B cell (primary cell): ENCODE data around the gene ADGRD1. TPM values are rescaled to one million over a fixed set of nuclear protein-coding genes. Genes with fewer than 3 reads are reported as not detected.

Source experiments
- ATAC-seq: fragments of 200-7000 bp; cut with Tn5 transposase; one replicate; pipeline ENCODE4 v1.10.0; 2021; ENCODE audit warnings: low read depth, mild to moderate bottlenecking, moderate number of reproducible peaks, moderate library complexity
- CTCF ChIA-PET: fragments of 350-600 bp; sonication (Branson Sonifier 250); formaldehyde crosslinking; loops from one replicate; lab custom pipeline; 2021; ENCODE audit warnings: antibody characterized with exemption, inconsistent platforms; lab: Charles Lee
- POLR2A ChIA-PET: fragments of 350-600 bp; sonication (Branson Sonifier 250); formaldehyde crosslinking; loops from one replicate; lab custom pipeline; 2021; ENCODE audit warnings: antibody characterized with exemption; lab: Charles Lee
- DNase-seq: peaks from one replicate; pipeline ENCODE4 v3.0.0; 2013
- H2AFZ ChIP-seq: 2 replicates; pipeline ENCODE4 v1.6.1; 2012; ENCODE audit warnings: mild to moderate bottlenecking, low read depth, low read length; ENCODE audit not compliant: insufficient read depth, poor library complexity, severe bottlenecking
- H3K27ac ChIP-seq, 2 donors: 1 replicate in 1 of 2; 2 replicates in 1 of 2; pipeline ENCODE4 v1.5.1; 2012 to 2013; ENCODE audit warnings: low read length in 2 of 2, mild to moderate bottlenecking in 2 of 2, moderate library complexity in 1 of 2
- H3K27me3 ChIP-seq, 4 experiments: fragments of 200-600 bp in 1 of 4; sonication (generic) in 1 of 4; replicated peaks in 1 of 4; 1 replicate in 2 of 4; 2 replicates in 2 of 4; pipeline versions ENCODE4 v1.6.1 to v1.7.0; 2013 to 2016; ENCODE audit warnings: low read length in 3 of 4, mild to moderate bottlenecking in 2 of 4, mixed read lengths in 1 of 4, moderate library complexity in 1 of 4; ENCODE audit not compliant: insufficient read depth in 4 of 4, control insufficient read depth in 3 of 4; ENCODE audit errors: control extremely low read depth in 1 of 4
- H3K36me3 ChIP-seq, 2 experiments: replicated peaks in 1 of 2; 1 replicate in 1 of 2; 2 replicates in 1 of 2; pipeline versions ENCODE4 v1.6.1 to v1.7.1; 2013; ENCODE audit warnings: low read length in 1 of 2; ENCODE audit not compliant: insufficient read depth in 2 of 2, control insufficient read depth in 1 of 2; ENCODE audit errors: control extremely low read depth in 1 of 2, extremely low read depth in 1 of 2
- H3K4me1 ChIP-seq, 2 donors: fragments of 200-600 bp in 1 of 2; sonication (generic) in 1 of 2; 1 replicate in 1 of 2; 2 replicates in 1 of 2; pipeline versions ENCODE4 v1.5.1 to v1.6.1; 2013 to 2017; ENCODE audit warnings: low read length in 2 of 2; ENCODE audit not compliant: control insufficient read depth in 2 of 2, insufficient read depth in 2 of 2
- H3K4me2 ChIP-seq: replicated peaks from 2 replicates; pipeline ENCODE3; 2012; ENCODE audit warnings: mild to moderate bottlenecking, low read depth, low read length; ENCODE audit not compliant: poor library complexity, severe bottlenecking
- H3K4me3 ChIP-seq, 5 experiments: fragments of 200-600 bp in 1 of 5; sonication (generic) in 1 of 5; 1 replicate in 3 of 5; 2 replicates in 2 of 5; pipeline versions ENCODE4 v1.5.1 to v1.7.0; 2011 to 2016; ENCODE audit warnings: low read length in 4 of 5, mild to moderate bottlenecking in 4 of 5, low read depth in 2 of 5, control low read depth in 1 of 5, moderate library complexity in 1 of 5; ENCODE audit not compliant: insufficient read depth in 1 of 5; ENCODE audit errors: control extremely low read depth in 1 of 5, extremely low read depth in 1 of 5
- H3K79me2 ChIP-seq: fragments of 200-600 bp; sonication (generic); one replicate; pipeline ENCODE4 v1.6.0; 2016; ENCODE audit warnings: low read length; ENCODE audit not compliant: control insufficient read depth, insufficient read depth
- H3K9ac ChIP-seq: fragments of 200-600 bp; sonication (generic); 2 replicates; pipeline ENCODE4 v1.6.1; 2017; ENCODE audit warnings: mild to moderate bottlenecking, low read length, moderate library complexity
- H3K9me3 ChIP-seq, 3 donors: one replicate each; pipeline versions ENCODE4 v1.6.1 to v1.7.1; 2013; ENCODE audit warnings: low read length in 2 of 3; ENCODE audit not compliant: control insufficient read depth in 2 of 3, insufficient read depth in 1 of 3; ENCODE audit errors: control extremely low read depth in 1 of 3
- H4K20me1 ChIP-seq: 2 replicates; pipeline ENCODE4 v1.6.0; 2012; ENCODE audit warnings: mild to moderate bottlenecking, low read length; ENCODE audit not compliant: insufficient read depth, control insufficient read depth, poor library complexity, severe bottlenecking
- H3K27ac Mint-ChIP-seq: one replicate; pipeline ENCODE4 v1.8.0; 2021; ENCODE audit warnings: mixed read lengths
- H3K27me3 Mint-ChIP-seq: one replicate; pipeline ENCODE4 v1.8.0; 2021; ENCODE audit warnings: mixed read lengths
- H3K4me1 Mint-ChIP-seq: one replicate; pipeline ENCODE4 v1.8.0; 2021; ENCODE audit warnings: mixed read lengths
- H3K4me3 Mint-ChIP-seq: one replicate; pipeline ENCODE4 v1.8.0; 2021; ENCODE audit warnings: mixed read lengths
- H3K9me3 Mint-ChIP-seq: one replicate; pipeline ENCODE4 v1.8.0; 2022; ENCODE audit warnings: mixed read lengths; ENCODE audit not compliant: insufficient read depth
- EZH2 ChIP-seq: IDR thresholded peaks from 2 replicates; pipeline ENCODE4 v1.6.1; 2012; ENCODE audit warnings: borderline replicate concordance, low read depth, mild to moderate bottlenecking, moderate library complexity, low read length; ENCODE audit not compliant: insufficient read depth, poor library complexity, severe bottlenecking
- WGBS: methylation state at CpG from one replicate; pipeline ENCODE4 v1.1.5; 2013; ENCODE audit warnings: missing lambda C conversion rate; ENCODE audit not compliant: insufficient coverage; 5-methylcytosine and 5-hydroxymethylcytosine counted together
- intact Hi-C: fragments of 100-400 bp; cut with micrococcal nuclease; formaldehyde crosslinking; loops from one replicate; pipeline ENCODE4 v1.10.0; 2022
- polyA plus RNA-seq: library from polyadenylated mRNA; depleted of rRNA; stranded (reverse); fragments of >200 nt; gene quantifications from 2 replicates; pipeline ENCODE4 v1.2.3, GENCODE V29; 2012
- total RNA-seq, 2 donors: library from RNA; stranded (reverse); fragments of 120-200 nt in 1 of 2; gene quantifications; 1 replicate in 1 of 2; 2 replicates in 1 of 2; pipeline versions ENCODE4 v1.2.3 to v1.2.4, GENCODE V29; 2013 to 2022
- TF ChIP-seq, protein P1 (sequence below): fragments of 200-600 bp; IDR thresholded peaks from one replicate; pipeline ENCODE4 v1.8.0; 2022; ENCODE audit warnings: antibody characterized with exemption, mild to moderate bottlenecking

The ADGRD1 gene
- total and polyA plus RNA-seq, 2 donors (not counting 1 experiment from before 2014, with no cell fraction given), result 1.1 to 2.2 TPM

DNA sequence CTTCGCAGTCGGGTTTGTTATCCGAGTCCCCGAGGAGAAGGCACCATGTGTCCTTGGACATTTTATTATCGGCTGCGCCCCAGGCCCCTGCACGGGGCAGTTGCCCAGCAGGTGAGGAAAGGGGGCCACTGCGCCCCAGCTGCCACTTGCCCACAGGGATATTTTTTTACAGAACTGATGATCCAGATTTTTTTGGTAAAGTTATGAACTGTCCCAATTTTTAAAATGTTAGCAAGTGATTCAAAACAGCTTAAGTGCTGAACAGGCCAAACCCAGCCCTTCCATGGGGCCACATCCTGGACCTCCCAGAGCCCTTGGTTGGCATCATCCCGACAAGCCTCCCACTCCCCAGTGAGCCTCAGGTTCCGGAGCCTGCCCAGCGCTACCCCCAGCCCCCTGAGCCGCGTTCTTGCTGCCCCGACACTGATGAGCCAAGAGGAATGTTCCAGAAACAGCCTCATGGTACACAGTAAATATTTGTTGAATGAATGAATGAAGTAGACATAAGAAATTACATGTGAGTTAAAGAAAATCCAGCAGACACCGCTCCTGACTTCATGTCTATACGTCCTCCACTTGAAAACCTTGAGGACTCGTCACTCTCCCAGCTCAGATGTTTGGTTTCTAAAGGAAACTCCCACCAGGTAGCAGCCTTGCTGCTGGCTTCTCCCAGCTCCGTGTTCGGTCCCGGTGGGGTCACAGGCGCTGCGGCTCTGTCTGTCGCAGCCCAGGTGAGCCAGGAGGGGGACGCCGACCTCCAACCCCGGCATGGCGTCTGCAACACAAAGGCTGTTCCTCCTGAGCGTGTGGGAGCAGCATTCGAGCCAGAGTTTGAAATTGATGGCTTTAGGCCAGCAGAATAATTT is 88.5 kb downstream of the ADGRD1 start:
- Histone ChIP-seq H3K4me1 (peaks cover 0 to 4% of the 10 kb centered on the region in 2 donors), H3K79me2 (no peaks in the 10 kb centered on the region), H3K4me2 (no peak overlapping the region), H3K27me3 (peaks cover 0 to 7% (median 0%) of the 10 kb centered on the region in 4 experiments), H3K4me3 (no peak overlapping the region), H3K36me3 (no peaks in the 10 kb centered on the region), H3K9ac (no peak overlapping the region), H4K20me1 (no peaks in the 10 kb centered on the region), H3K27ac (no peak overlapping the region), H3K9me3 (peaks cover 0 to 12% (median 0%) of the 10 kb centered on the region in 3 donors), H2AFZ (no peak overlapping the region)
- peaks cover 3% of the 10 kb centered on the region for H3K4me1 Mint-ChIP-seq
- no peak for TF ChIP-seq EZH2
- TF ChIP-seq, protein P1, sequence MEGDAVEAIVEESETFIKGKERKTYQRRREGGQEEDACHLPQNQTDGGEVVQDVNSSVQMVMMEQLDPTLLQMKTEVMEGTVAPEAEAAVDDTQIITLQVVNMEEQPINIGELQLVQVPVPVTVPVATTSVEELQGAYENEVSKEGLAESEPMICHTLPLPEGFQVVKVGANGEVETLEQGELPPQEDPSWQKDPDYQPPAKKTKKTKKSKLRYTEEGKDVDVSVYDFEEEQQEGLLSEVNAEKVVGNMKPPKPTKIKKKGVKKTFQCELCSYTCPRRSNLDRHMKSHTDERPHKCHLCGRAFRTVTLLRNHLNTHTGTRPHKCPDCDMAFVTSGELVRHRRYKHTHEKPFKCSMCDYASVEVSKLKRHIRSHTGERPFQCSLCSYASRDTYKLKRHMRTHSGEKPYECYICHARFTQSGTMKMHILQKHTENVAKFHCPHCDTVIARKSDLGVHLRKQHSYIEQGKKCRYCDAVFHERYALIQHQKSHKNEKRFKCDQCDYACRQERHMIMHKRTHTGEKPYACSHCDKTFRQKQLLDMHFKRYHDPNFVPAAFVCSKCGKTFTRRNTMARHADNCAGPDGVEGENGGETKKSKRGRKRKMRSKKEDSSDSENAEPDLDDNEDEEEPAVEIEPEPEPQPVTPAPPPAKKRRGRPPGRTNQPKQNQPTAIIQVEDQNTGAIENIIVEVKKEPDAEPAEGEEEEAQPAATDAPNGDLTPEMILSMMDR, result no peak
- no peak for ATAC-seq
- H3K4me3 Mint-ChIP-seq, result no peak overlapping the region
- CTCF ChIA-PET, result no interaction called here
- DNase-seq, result no peak
- intact Hi-C loops, result no loop called here
- H3K27ac Mint-ChIP-seq, result no peak overlapping the region
- H3K9me3 Mint-ChIP-seq, result no peaks in the 10 kb centered on the region
- 91% methylated on average over 26 of the region's 29 CpGs for WGBS
- POLR2A ChIA-PET, result no interaction called here
- H3K27me3 Mint-ChIP-seq, result no peaks in the 10 kb centered on the region

DNA sequence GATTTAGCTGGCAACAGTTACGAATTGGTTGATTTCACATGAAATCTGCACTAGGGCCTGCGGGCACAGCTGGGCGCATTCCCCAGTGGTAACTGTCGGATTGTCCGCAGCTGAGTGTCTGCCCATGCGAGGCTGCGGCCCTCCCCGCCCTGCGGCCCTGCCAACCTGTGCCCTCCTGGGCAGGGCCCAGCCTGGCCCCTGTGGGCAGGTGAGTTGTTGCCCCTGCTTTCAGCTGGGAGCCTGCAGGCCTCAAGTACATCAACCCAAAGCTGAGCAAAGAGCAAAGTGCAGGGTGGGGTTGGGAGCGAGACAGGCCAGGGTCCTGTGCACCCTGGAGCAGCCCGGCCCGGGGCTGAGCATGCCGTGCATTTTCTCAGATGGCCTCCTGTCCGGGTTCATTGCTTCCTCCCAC is 89.1 kb downstream of the ADGRD1 start:
- no peak overlapping the region for H3K4me3 Mint-ChIP-seq
- Histone ChIP-seq H3K9ac (no peak overlapping the region), H4K20me1 (no peaks in the 10 kb centered on the region), H3K27me3 (peaks cover 0 to 9% (median 0%) of the 10 kb centered on the region in 4 experiments), H3K4me1 (peaks cover 3 to 11% of the 10 kb centered on the region in 2 donors), H3K79me2 (no peaks in the 10 kb centered on the region), H3K4me3 (no peak overlapping the region), H3K27ac (no peak overlapping the region), H3K36me3 (no peaks in the 10 kb centered on the region), H3K9me3 (peaks cover 0 to 10% (median 0%) of the 10 kb centered on the region in 3 donors), H3K4me2 (no peak overlapping the region), H2AFZ (no peak overlapping the region)
- POLR2A ChIA-PET, result no interaction called here
- H3K27me3 Mint-ChIP-seq, result no peaks in the 10 kb centered on the region
- ATAC-seq (no peak), DNase-seq (no peak)
- WGBS, result 72% methylated on average over 14 of the region's 14 CpGs
- peaks cover 7% of the 10 kb centered on the region for H3K4me1 Mint-ChIP-seq
- H3K9me3 Mint-ChIP-seq, result no peaks in the 10 kb centered on the region
- no peak overlapping the region for H3K27ac Mint-ChIP-seq
- TF ChIP-seq, protein P1, result no peak
- no peak for TF ChIP-seq EZH2
- CTCF ChIA-PET, result no interaction called here
- intact Hi-C loops, result no loop called here
